ENCODE data around the gene PNPLA3. TPM values are rescaled to one million over a fixed set of nuclear protein-coding genes. Genes with fewer than 3 reads are reported as not detected.
A peak's percentile ranks its signal among the peaks of the same experiment; 100 is the strongest.

PNPLA3 gene
- total and polyA plus RNA-seq, 9 of the 15 experiments (the other 6 are each of a cell fraction or from before 2014, with no cell fraction given) = 0.20 to 0.48 (median 0.38) TPM; not detected in 6

DNA sequence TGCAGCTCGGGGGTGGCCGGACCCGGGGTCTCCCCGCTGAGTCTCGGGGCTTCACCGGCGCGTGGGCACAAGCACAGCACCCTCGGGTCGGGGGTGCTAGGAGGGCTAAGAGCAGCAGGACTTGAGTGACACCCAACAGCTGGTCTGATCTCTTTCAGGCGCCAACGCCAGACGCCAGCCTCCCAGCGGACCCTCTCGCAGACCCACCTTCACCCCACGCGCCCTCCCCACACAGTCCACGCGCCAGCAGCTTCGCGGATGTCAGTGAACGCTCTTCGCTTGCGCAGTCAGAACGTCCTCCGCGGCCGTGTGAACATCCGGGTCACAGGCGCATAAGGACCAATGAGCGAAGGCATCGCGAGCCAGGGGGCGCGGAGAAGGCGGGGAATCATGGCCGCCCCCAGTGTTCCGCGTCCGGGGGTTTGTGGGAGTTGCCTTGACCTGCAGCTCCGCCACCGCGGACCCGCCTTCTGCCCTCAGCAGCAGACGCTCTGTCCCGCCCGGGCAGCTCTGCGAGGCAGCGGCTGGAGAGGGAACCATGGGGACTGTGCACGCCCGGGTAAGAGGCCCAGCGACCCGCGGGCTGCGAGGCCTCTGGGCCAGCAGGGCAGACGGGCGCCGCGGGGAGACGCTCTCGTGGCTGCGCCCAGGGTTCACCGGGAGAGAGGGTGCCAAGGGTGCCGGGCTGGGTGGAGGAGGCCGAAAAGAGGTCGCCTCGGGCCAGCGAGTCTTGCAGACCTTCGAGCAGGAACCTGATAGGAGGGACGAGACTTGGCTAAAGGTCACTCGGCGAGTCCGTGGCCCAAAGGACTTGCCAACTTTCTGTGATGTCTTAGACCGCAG is 31.7 kb downstream of the PNPLA3 start, which contains the start of gene SAMM50 (continued):
- TF ChIP-seq, protein P1, sequence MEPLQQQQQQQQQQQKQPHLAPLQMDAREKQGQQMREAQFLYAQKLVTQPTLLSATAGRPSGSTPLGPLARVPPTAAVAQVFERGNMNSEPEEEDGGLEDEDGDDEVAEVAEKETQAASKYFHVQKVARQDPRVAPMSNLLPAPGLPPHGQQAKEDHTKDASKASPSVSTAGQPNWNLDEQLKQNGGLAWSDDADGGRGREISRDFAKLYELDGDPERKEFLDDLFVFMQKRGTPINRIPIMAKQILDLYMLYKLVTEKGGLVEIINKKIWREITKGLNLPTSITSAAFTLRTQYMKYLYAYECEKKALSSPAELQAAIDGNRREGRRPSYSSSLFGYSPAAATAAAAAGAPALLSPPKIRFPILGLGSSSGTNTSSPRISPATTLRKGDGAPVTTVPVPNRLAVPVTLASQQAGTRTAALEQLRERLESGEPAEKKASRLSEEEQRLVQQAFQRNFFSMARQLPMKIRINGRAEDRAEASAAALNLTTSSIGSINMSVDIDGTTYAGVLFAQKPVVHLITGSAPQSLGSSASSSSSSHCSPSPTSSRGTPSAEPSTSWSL (CRISPR knock-in tag; IDR thresholded peaks at IDR 0.05; ENCODE audit: borderline replicate concordance) = no peak
- TF ChIP-seq RBM15 (IDR thresholded peaks at IDR 0.05; ENCODE audit: insufficient read depth, low read length) (no peak), IFI16 (CRISPR knock-in tag; IDR thresholded peaks at IDR 0.05) (no peak), ARHGAP35 (IDR thresholded peaks at IDR 0.05; ENCODE audit: partially characterized antibody) (no peak), POLR2A (conservative IDR thresholded peaks at IDR 0.05) (peak; percentile 89), NFE2L1 (tag; IDR thresholded peaks at IDR 0.05; ENCODE audit: borderline replicate concordance, low read depth) (no peak), ZEB2 (IDR thresholded peaks at IDR 0.05) (no peak), KHSRP (IDR thresholded peaks at IDR 0.05) (no peak), KLF6 (CRISPR knock-in tag; IDR thresholded peaks at IDR 0.05; ENCODE audit: borderline replicate concordance) (no peak), ZNF384 (IDR thresholded peaks at IDR 0.05; ENCODE audit: low read depth, low read length) (no peak), RUNX1 (IDR thresholded peaks at IDR 0.05; ENCODE audit: low read depth) (no peak), MXI1 (IDR thresholded peaks at IDR 0.05; ENCODE audit: low read depth, low read length) (no peak), SRF (CRISPR knock-in tag; IDR thresholded peaks at IDR 0.05) (no peak), SMAD3 (CRISPR knock-in tag; conservative IDR thresholded peaks at IDR 0.05) (no peak), BRD9 (IDR thresholded peaks at IDR 0.05; ENCODE audit: low read depth, partially characterized antibody) (no peak), ZNF717 (CRISPR knock-in tag; IDR thresholded peaks at IDR 0.05) (no peak), RAD51 (IDR thresholded peaks at IDR 0.05; ENCODE audit: borderline replicate concordance, low read depth) (no peak; the same call in 1 of the 2 replicates), ERF (CRISPR knock-in tag; IDR thresholded peaks at IDR 0.05) (no peak)
- TF ChIP-seq, protein P2, sequence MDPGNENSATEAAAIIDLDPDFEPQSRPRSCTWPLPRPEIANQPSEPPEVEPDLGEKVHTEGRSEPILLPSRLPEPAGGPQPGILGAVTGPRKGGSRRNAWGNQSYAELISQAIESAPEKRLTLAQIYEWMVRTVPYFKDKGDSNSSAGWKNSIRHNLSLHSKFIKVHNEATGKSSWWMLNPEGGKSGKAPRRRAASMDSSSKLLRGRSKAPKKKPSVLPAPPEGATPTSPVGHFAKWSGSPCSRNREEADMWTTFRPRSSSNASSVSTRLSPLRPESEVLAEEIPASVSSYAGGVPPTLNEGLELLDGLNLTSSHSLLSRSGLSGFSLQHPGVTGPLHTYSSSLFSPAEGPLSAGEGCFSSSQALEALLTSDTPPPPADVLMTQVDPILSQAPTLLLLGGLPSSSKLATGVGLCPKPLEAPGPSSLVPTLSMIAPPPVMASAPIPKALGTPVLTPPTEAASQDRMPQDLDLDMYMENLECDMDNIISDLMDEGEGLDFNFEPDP (CRISPR knock-in tag; IDR thresholded peaks at IDR 0.05) = no peak
- TF ChIP-seq, protein P3, sequence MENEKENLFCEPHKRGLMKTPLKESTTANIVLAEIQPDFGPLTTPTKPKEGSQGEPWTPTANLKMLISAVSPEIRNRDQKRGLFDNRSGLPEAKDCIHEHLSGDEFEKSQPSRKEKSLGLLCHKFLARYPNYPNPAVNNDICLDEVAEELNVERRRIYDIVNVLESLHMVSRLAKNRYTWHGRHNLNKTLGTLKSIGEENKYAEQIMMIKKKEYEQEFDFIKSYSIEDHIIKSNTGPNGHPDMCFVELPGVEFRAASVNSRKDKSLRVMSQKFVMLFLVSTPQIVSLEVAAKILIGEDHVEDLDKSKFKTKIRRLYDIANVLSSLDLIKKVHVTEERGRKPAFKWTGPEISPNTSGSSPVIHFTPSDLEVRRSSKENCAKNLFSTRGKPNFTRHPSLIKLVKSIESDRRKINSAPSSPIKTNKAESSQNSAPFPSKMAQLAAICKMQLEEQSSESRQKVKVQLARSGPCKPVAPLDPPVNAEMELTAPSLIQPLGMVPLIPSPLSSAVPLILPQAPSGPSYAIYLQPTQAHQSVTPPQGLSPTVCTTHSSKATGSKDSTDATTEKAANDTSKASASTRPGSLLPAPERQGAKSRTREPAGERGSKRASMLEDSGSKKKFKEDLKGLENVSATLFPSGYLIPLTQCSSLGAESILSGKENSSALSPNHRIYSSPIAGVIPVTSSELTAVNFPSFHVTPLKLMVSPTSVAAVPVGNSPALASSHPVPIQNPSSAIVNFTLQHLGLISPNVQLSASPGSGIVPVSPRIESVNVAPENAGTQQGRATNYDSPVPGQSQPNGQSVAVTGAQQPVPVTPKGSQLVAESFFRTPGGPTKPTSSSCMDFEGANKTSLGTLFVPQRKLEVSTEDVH (IDR thresholded peaks at IDR 0.05; ENCODE audit: low read depth, partially characterized antibody) = peak; percentile 33
- TF ChIP-seq, protein P4, sequence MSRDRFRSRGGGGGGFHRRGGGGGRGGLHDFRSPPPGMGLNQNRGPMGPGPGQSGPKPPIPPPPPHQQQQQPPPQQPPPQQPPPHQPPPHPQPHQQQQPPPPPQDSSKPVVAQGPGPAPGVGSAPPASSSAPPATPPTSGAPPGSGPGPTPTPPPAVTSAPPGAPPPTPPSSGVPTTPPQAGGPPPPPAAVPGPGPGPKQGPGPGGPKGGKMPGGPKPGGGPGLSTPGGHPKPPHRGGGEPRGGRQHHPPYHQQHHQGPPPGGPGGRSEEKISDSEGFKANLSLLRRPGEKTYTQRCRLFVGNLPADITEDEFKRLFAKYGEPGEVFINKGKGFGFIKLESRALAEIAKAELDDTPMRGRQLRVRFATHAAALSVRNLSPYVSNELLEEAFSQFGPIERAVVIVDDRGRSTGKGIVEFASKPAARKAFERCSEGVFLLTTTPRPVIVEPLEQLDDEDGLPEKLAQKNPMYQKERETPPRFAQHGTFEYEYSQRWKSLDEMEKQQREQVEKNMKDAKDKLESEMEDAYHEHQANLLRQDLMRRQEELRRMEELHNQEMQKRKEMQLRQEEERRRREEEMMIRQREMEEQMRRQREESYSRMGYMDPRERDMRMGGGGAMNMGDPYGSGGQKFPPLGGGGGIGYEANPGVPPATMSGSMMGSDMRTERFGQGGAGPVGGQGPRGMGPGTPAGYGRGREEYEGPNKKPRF (IDR thresholded peaks at IDR 0.05; ENCODE audit: low read depth, low read length) = no peak

All from K562 (cell line).